GM18526 (cell line): ENCODE results near the gene RAB39A.
A peak's percentile ranks its signal among the peaks of the same experiment; 100 is the strongest.

Experiments used
- POLR2A ChIP-seq: IDR thresholded peaks from 3 replicates; pipeline ENCODE4 v1.6.1; 2011; ENCODE audit not compliant: insufficient read length; ENCODE audit errors: extremely low read depth

Gene RAB39A

DNA sequence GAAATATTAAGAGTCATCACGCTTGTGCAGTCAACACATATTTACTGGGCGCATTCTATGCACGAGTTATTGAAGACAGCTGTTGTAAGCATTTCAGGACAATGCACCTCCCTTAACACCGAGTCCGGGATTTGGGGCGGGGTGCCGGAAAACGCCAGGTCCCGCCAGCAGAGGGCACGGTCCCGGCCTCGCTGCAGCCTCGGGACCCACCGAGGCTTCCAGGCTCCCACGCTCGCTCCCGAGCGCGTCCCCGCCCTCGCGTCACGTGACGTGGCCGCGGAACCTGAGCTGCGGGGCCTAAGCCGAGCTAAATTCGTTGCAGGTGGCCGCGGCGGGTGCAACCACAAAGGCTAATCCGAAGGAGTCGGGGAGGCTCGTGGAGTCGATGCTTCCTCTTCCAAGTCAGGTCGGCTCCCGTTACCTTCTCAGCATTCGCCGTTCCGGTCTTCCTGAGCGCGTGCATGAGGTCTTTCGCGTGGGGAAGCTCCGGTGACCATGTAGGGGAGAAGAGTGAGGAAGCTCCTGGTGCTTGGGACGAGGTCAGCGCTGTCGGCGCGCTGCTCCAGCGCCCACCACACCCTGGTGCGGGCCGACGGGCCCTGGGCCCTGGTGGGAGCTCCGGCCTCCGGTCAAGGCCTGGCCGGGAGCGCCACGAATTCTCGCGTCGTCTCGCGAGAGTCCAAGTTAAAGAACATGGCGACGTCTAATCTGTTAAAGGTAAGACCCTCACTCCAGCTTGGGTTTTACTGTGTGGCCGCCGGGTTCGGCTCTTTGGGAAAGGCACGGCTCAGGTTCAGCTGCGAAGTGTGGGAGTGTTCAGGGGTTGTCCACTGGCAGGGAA lies 80.6 kb downstream of the RAB39A start, which contains the start of gene CUL5:
Gene CUL5 (plus strand): TSS at position 243 of the 841 bp plus-strand sequence. CDS start 451 bp downstream, at position 694.
- TF ChIP-seq POLR2A, result peak; percentile 87

DNA sequence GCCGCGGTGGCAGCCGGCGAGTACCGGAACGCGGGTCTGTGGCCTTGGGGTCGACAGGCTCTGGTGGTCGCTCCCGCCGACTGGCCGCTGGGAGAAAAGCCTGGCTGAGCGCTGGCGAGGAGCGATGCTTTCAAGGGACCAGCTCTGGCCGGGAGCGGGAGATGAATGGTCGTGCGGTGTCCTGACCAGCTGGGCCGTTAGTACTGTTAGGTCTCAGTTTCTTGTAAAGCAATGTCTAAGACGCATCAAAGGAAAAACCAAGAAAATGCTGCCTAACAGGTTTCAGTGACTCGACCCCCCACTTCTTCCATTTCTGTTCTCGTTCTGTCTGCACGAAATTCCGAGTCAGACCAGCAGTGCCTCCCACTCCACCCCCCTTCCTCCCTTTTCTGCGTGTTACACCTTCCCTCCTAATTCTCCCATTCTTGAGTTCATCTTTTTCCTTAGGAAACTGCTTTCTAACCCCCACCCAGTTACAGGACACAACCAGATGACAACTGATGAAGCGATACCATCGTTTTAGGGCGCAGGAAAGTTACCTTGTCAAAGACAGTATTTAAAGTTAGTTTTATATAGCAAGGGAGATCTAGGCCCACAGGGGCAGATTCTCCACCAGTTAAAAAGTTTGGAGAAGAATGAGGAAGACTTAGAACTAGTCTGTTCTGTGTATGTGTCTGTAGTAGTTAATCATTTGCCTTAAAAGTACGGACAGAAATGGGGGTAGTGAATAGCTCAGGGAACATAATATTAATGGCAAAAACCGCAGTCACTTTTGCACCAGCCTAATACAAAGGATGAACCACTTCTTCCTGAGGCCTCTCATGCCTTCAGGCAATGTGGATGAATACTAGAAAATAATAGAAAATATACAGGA lies 81.5 kb downstream of the RAB39A start:
- TF ChIP-seq POLR2A, result no peak

DNA sequence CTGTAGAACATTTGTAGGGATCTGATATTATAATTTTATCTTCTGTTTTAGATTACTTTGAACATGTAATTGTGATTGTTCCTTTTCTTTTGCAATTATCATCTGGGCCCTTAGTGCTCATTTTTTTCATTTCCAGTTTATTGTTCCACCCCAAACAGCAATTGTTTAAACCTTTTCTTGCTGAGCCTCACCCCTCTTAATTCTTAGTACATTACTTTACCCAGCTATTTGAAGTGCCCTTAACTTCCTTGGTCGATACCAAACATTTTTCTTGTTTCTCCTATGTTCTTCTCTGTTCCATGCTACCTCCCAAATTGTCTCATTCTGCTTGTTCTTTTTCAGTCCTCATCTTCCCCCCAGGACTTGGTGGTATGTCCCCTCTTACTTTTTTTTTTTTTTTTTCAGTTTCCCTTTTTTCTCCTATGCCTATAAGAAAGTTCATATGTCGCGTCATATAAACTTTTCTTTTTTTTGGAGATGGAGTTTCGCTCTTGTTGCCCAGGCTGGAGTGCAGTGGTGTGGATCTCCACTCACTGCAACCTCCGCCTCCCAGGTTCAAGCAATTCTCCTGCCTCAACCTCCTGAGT lies 84.0 kb downstream of the RAB39A start:
- no peak for TF ChIP-seq POLR2A
